AG20443 (cell line): ENCODE results near the gene ACADM.
A peak's percentile ranks its signal among the peaks of the same experiment; 100 is the strongest.
"Not testable (repeated sequence)": the region's sequence is repeated elsewhere in the genome, so short reads cannot be mapped to it uniquely, and the experiment has no call there.

Source experiments
- DNase-seq: peaks from one replicate; pipeline ENCODE4 v3.0.0; 2012; ENCODE audit warnings: low spot score, mixed read lengths

Gene ACADM

GRCh38 chr1:75795703-75796193, 71.2 kb downstream of the ACADM start:
- no peak for DNase-seq

GRCh38 chr1:75796376-75797272, 72.1 kb downstream of the ACADM start, which contains the start of gene MSH4:
MSH4 (plus strand) TSS chr1:75796882; CDS start chr1:75796986, 104 bp downstream.
- peak; percentile 13 for DNase-seq

GRCh38 chr1:75797273-75797588, 72.7 kb downstream of the ACADM start:
- no peak for DNase-seq

DNA sequence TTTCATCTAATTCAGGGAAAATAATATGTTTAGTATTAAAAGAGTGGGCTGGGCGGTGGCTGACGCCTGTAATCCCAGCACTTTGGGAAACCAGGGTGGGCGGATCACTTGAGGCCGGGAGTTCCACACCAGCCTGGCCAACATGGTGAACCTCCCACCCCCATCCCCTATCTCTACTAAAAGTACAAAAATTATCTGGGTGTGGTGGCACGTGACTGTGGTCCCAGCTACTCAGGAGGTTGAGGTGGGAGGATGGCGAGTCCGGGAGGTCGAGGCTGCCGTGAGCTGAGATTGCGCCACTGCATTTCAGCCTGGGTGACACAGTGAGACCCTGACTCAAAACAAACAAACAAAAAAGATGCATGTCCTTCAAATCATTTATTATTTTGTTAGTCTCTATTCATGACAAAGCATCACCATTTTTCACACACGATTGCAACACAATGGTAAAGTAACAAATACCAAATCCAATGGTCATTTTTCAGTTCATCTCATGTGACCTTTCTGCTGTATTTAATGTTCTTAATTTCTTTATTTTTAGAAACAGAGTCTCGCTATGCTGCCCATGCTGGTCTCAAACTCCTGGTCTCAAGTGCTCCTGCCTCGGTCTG, 73.2 kb downstream of the ACADM start:
- DNase-seq, result no peak

DNA sequence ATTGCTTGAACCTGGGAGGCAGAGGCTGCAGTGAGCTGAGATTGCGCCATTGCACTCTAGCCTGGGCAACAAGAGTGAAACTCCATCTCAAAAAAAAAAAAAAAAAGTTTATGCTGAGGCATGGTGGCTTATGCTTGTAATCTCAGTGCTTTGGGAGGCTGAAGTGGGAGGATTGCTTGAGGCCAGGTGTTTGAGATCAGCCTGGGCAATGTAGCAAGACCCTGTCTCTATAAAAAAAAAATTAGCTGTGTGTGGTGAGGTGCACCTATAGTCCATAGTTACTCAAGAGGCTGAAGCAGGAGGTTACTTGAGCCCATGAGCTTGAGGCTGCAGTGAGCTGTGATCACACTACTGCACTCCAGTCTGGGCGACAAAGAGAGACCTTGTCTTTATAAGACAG, 77.0 kb downstream of the ACADM start:
- DNase-seq, result not testable (repeated sequence)

- no peak for DNase-seq
These were observed 84.4 kb downstream of the ACADM start for GRCh38 chr1:75808921-75809320.

GRCh38 chr1:75810113-75810512, 85.6 kb downstream of the ACADM start:
- not testable (repeated sequence) for DNase-seq

DNA sequence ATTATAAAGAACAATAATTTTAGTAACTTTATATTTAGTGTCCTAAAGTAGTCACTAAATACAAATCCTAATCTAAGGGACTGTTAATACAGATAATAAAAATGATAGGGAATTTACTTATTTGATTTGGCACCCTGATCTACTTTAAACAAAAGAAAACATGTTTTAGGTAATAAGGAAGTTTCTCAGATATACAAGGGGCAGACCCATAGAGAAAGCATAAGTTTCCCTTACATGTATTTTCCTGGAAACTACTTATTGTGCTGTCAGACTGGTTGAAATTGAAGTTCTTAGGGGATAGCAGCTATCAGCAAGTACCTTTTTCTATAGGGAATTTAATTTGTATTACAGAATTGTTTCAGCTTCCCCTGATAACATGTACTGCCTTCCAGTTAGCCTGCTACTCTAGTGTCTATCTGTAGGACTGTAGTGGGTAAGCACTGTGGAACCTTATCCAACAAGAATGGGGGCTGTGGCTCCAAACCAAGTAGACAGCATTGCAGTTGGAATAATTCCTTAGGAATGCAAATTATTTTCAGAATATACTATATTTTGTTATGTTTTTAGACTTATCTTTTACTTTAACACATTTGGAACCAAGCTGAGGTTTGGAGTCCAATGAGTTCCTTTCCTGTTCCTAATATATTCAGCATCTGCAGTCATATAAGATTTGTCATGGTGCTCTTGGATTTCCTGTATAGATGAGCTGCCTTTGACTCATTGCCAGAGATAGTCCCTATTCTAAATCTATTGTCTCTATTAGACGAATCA, 86.9 kb downstream of the ACADM start:
- DNase-seq, result no peak

GRCh38 chr1:75812065-75812464, 87.6 kb downstream of the ACADM start:
- DNase-seq, result no peak
